HG02623 (cell line): ENCODE data around the gene ARPC4.

Source experiments
- ATAC-seq: cut with Tn5 transposase; IDR thresholded peaks from one replicate; pipeline ENCODE4 v1.9.1; 2021; ENCODE audit warnings: moderate library complexity; ENCODE audit not compliant: unreplicated experiment

The ARPC4 gene

GRCh38 chr3:9792405-9793160 lies at the start of gene ARPC4, which contains the start of gene TADA3:
Gene ARPC4 (plus strand): TSS chr3:9793082. CDS start chr3:9793122, 40 bp downstream.
Gene TADA3 (minus strand): TSS chr3:9792473. CDS start chr3:9791466, 1,007 bp downstream.
- peak; percentile 75 for ATAC-seq

GRCh38 chr3:9743548-9743947 lies 49.3 kb upstream of the ARPC4 start:
- ATAC-seq = no peak

- no peak for ATAC-seq
Observed at GRCh38 chr3:9744162-9744561, 48.7 kb upstream of the ARPC4 start.

- no peak for ATAC-seq
Observed at GRCh38 chr3:9745521-9745920, 47.4 kb upstream of the ARPC4 start.

DNA sequence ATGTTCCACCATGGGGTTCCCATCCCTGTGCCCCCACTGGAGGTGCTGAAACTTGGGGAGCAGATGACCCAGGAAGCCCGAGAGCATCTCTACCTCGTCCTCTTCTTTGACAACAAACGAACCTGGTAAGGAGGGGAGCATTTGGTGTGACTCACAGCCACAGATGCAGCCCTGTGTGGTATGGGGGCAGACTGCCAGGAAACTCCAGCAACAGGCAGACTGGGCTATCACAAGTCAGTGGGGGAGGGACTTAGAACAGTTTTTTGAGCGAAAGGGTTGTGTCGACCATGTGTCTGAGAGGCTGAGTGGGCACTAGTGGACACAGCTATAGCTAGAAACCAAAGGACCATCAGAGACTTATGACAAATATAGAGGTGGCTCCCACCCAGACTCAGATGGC lies 46.6 kb upstream of the ARPC4 start:
- ATAC-seq = no peak

- no peak for ATAC-seq
Observed at GRCh38 chr3:9747267-9747666, 45.6 kb upstream of the ARPC4 start.

DNA sequence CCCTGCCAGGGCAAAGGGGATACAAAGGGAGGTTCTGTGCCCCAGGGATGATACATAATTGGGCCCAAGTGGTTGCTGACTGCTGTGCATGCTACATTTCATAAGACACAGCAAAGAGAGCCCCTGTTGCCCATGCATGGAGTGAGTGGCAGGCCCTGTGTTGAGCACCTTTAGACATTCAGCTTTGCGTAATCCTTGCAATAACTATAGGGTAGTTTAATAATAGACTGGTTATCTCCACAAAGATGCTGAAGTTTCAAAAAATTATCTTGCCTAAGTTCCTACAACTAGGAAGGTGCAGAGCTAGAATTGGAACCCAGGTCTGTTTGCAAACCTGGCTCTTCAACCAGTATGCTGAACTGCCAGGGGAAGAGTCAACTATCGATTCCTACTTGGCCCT lies 44.9 kb upstream of the ARPC4 start:
- no peak for ATAC-seq

- ATAC-seq = no peak
Observed at GRCh38 chr3:9749296-9749644, 43.6 kb upstream of the ARPC4 start.

GRCh38 chr3:9749645-9750555 lies 43.0 kb upstream of the ARPC4 start, which contains the start of gene OGG1:
Gene OGG1 (plus strand): TSS chr3:9749952. CDS start chr3:9750287, 335 bp downstream.
- ATAC-seq = peak; percentile 90

DNA sequence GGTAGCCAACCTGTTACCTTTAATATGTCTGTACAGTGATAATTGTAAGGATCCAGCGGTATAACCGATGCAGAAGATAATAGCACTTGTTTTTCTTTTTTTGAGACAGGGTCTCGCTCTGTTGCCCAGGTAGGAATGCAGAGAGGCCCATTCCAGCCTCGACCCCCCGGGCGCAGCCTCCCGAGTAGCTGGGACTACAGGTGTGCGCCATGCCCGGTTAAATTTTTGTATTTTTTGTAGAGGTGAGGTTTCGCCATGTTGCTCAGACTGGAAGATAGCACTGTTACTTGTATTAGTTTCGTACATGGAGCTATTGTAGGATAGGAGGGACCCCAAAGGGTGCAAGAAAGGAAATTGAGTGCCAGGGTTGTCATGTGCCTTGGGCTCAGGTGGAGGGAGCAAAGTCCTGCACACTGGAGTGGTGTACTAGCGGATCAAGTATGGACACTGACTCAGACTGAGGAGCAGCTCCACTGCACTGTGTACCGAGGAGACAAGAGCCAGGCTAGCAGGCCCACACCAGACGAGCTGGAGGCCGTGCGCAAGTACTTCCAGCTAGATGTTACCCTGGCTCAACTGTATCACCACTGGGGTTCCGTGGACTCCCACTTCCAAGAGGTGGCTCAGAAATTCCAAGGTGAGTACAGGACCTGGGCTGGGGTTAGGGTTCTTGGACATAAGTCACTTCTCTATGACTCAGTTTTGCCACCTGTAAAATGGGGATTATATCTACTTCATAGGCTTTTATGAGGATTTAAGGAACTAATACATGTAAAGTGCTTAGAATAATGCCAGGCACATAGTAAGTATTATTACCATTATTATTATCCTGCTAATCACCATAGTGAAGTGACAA lies 42.1 kb upstream of the ARPC4 start:
- no peak for ATAC-seq

DNA sequence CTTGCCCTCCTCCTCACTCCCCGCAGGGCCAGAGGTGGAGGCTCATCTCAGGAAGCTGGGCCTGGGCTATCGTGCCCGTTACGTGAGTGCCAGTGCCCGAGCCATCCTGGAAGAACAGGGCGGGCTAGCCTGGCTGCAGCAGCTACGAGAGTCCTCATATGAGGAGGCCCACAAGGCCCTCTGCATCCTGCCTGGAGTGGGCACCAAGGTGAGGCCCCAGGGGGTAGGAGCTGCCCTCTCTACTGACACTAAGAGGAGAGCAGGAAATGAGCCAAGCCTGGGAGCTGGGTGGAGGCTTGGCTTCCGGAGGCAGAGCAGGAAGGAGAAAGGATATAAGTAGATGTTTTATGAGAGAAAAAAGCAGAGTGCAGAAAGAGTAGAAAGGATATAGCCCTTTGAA lies 38.2 kb upstream of the ARPC4 start:
- ATAC-seq = no peak

DNA sequence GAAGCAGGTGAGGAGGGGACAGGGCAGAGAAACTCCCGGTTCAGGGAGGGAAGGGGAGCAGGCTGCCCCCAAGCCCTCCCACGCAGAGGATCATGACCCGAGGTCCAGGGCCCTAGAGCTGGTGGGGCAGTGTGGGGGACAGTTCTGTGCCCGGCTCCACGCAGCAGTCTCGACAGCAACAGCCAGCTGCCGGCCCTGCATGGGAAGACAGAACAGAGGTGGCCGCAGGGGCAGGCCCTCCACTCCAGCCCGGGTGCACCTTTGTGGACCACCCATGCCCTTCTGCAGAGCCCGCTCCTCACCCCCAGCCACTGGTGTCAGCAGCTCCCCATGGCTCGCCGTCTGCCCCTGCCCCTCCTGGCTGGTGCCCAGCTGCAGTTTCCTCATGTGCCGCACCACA lies 35.5 kb upstream of the ARPC4 start:
- ATAC-seq = no peak

GRCh38 chr3:9760779-9761505 lies 31.9 kb upstream of the ARPC4 start:
- no peak for ATAC-seq

DNA sequence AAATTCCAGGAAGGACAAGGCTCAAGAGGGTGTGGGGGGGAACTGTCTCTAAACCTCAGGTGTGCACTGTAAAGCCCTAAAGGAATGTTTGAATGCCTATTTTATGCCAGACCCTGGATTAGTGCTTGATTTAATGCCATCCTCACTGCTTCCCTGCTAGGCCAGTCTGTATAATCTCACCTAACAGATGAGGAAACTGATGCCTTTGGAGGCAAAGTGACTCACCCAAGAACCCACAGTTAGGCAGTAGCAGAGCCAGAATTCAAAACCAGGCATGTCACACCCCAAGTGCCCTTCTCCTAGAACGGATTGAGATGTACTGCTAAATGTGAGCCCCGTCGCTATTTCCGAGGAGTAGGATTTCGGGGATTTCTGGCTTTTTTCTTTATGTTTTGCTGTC lies 31.0 kb upstream of the ARPC4 start:
- ATAC-seq = no peak

DNA sequence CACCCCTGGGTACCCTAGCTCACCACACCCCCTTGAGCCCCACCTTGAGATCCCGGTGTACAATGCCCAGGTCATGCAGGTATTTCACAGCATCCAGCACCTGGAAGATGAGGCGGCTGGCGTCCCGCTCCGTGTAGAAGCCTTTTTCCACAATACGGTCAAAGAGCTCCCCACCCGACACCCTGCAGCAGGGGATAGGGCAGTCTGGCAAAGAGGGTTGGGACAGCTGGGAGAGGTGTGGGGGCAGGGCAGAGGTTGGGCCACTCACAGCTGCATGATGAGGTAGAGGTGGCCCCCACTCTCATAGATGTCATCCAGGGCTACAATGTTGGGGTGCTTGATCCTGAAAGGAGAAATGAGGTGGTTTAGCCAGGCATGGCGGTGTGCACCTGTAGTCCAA lies 30.0 kb upstream of the ARPC4 start:
- no peak for ATAC-seq

GRCh38 chr3:9765865-9766264 lies 27.0 kb upstream of the ARPC4 start:
- no peak for ATAC-seq

- no peak for ATAC-seq
Observed at GRCh38 chr3:9767418-9767817, 25.5 kb upstream of the ARPC4 start.

- ATAC-seq = no peak
Observed at GRCh38 chr3:9768141-9768775, 24.6 kb upstream of the ARPC4 start.

DNA sequence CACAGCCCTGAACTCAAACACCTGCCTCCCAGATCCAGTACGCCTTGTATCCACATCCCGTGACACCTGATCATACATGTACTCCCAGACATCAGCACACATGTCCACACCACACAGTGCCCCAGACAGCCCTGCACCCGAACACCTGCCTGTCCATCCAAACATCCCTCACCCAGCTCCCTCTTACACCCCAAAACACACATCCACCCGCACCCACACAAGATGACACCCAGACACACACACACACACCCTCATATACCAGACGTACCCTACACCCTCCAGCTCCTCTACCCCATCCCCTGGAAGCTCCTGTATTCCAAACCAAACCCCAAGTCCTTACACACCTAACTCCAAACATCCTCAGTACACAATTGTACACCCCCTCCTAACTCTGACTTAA lies 23.9 kb upstream of the ARPC4 start:
- ATAC-seq = no peak
